A549 (cell line): ENCODE results near the gene PCNX1. TPM values are rescaled to one million over a fixed set of nuclear protein-coding genes. Genes with fewer than 3 reads are reported as not detected.
A peak's percentile ranks its signal among the peaks of the same experiment; 100 is the strongest.

Experiments used
- ATAC-seq, 2 experiments: fragments of 200-7000 bp in 1 of 2; fragments of >200 bp in 1 of 2; cut with Nextera tagmentation in 1 of 2; cut with Tn5 transposase in 1 of 2; 3 replicates each; pipeline versions ENCODE4 v1.8.0 to v1.9.1; 2018 to 2020; ENCODE audit warnings: mild to moderate bottlenecking in 1 of 2, moderate library complexity in 1 of 2
- CTCF ChIA-PET: fragments of 300-600 bp; sonication (Branson Sonifier 250); formaldehyde crosslinking; extraction: SDS; loops from one replicate; lab custom pipeline; 2021; ENCODE audit warnings: antibody characterized with exemption, inconsistent platforms; lab: Yijun Ruan, JAX
- POLR2A ChIA-PET: fragments of 350-600 bp; formaldehyde crosslinking; extraction: SDS; loops from one replicate; lab custom pipeline; 2021; ENCODE audit warnings: antibody characterized with exemption, inconsistent platforms; lab: Yijun Ruan, JAX
- DNase-seq, 2 experiments: peaks; one replicate each; pipeline versions ENCODE4 v3.0.0 to v3.0.0-alpha.2; 2011 to 2016; ENCODE audit warnings: low read depth in 1 of 2, low spot score in 1 of 2
- FAIRE-seq: peaks from 2 replicates; lab custom pipeline; 2011; peaks lifted over from hg19 to GRCh38; lab: Jason Lieb, UNC
- H3K27ac ChIP-seq, 2 experiments: fragments of >200 bp; sonication (Bioruptor Twin); formaldehyde crosslinking; 3 replicates each; pipeline ENCODE4 v1.5.1; 2016 to 2017
- H3K4me1 ChIP-seq: fragments of >200 bp; sonication (Bioruptor Twin); formaldehyde crosslinking; 3 replicates; pipeline ENCODE4 v1.6.1; 2016
- H3K4me2 ChIP-seq: fragments of >200 bp; sonication (Bioruptor Twin); formaldehyde crosslinking; 3 replicates; pipeline ENCODE4 v1.6.1; 2016
- H3K4me3 ChIP-seq: fragments of >200 bp; sonication (Bioruptor Twin); formaldehyde crosslinking; 3 replicates; pipeline ENCODE4 v1.5.1; 2016
- H3K9me3 ChIP-seq: fragments of >200 bp; sonication (Bioruptor Twin); formaldehyde crosslinking; 3 replicates; pipeline ENCODE4 v1.6.1; 2016
- CHD2 ChIP-seq: fragments of 150-350 bp; IDR thresholded peaks from 2 replicates; pipeline ENCODE4 v1.6.1; 2014; ENCODE audit warnings: low read length; ENCODE audit not compliant: partially characterized antibody
- CTCF ChIP-seq: fragments of >200 bp; sonication (Bioruptor Twin); formaldehyde crosslinking; IDR thresholded peaks from 3 replicates; pipeline ENCODE4 v1.5.1; 2016
- EHMT2 ChIP-seq: fragments of 200-600 bp; sonication (generic); IDR thresholded peaks from 2 replicates; pipeline ENCODE4 v1.6.1; 2016; ENCODE audit warnings: antibody characterized with exemption, low read depth, mild to moderate bottlenecking, moderate library complexity
- EP300 ChIP-seq, 2 experiments: fragments of >200 bp; sonication (Bioruptor Twin); formaldehyde crosslinking; IDR thresholded peaks; 2 replicates in 1 of 2; 3 replicates in 1 of 2; pipeline ENCODE4 v1.6.1; 2016 to 2017
- FOSB ChIP-seq: fragments of 250-450 bp; sonication (Bioruptor Pico); IDR thresholded peaks from 2 replicates; pipeline ENCODE4 v1.5.0; 2020; ENCODE audit warnings: mild to moderate bottlenecking, moderate library complexity
- GATA3 ChIP-seq: IDR thresholded peaks from 2 replicates; pipeline ENCODE4 v1.6.1; 2012; ENCODE audit warnings: borderline replicate concordance
- HOXA7 ChIP-seq: fragments of 250-450 bp; sonication (Bioruptor Pico); IDR thresholded peaks from 2 replicates; pipeline ENCODE4 v1.5.0; 2020; ENCODE audit warnings: mild to moderate bottlenecking, moderate library complexity
- HOXB13 ChIP-seq: fragments of 250-450 bp; sonication (Bioruptor Pico); IDR thresholded peaks from 2 replicates; pipeline ENCODE4 v1.5.0; 2020; ENCODE audit warnings: low read depth, mild to moderate bottlenecking, moderate library complexity
- JUN ChIP-seq, 2 experiments: fragments of >200 bp; sonication (Bioruptor Twin); formaldehyde crosslinking; IDR thresholded peaks; 2 replicates in 1 of 2; 3 replicates in 1 of 2; pipeline ENCODE4 v1.6.1; 2016 to 2017
- NFE2L2 ChIP-seq: fragments of 150-350 bp; conservative IDR thresholded peaks from 2 replicates; pipeline ENCODE4 v1.6.1; 2014; ENCODE audit warnings: low read length
- NR3C1 ChIP-seq: fragments of >200 bp; sonication (Bioruptor Twin); formaldehyde crosslinking; IDR thresholded peaks from 3 replicates; pipeline ENCODE4 v1.6.1; 2017
- PHF8 ChIP-seq: fragments of 200-600 bp; sonication (generic); IDR thresholded peaks from 2 replicates; pipeline ENCODE4 v1.6.1; 2016; ENCODE audit warnings: low read depth, mild to moderate bottlenecking, antibody characterized with exemption, moderate library complexity, borderline replicate concordance
- POLR2AphosphoS2 ChIP-seq: conservative IDR thresholded peaks from 2 replicates; pipeline ENCODE4 v1.6.1; 2012; ENCODE audit warnings: low read length, improper control_type of control experiment, inconsistent platforms
- RCOR1 ChIP-seq: fragments of 150-350 bp; IDR thresholded peaks from 2 replicates; pipeline ENCODE4 v1.6.1; 2014; ENCODE audit warnings: antibody characterized with exemption, low read length, low read depth
- SREBF2 ChIP-seq: fragments of 450-650 bp; IDR thresholded peaks from 2 replicates; pipeline ENCODE4 v1.6.1; 2014; ENCODE audit warnings: mild to moderate bottlenecking, moderate library complexity
- ZNF302 ChIP-seq: fragments of 250-450 bp; sonication (Bioruptor Pico); IDR thresholded peaks from 2 replicates; pipeline ENCODE4 v1.9.0; 2021; ENCODE audit warnings: inconsistent platforms, mild to moderate bottlenecking, moderate library complexity
- ZSCAN20 ChIP-seq: fragments of 250-450 bp; sonication (Bioruptor Pico); IDR thresholded peaks from 2 replicates; pipeline ENCODE4 v1.8.0; 2022; ENCODE audit warnings: mild to moderate bottlenecking, moderate library complexity
- WGBS: methylation state at CpG from one replicate; pipeline ENCODE4 v1.1.6; 2017; ENCODE audit errors: missing lambda C conversion rate; 5-methylcytosine and 5-hydroxymethylcytosine counted together
- polyA plus RNA-seq, 4 experiments: library from polyadenylated mRNA; depleted of rRNA in 3 of 4; stranded (reverse); fragments of >200 nt; fragmentation: RNase III in 1 of 4; extraction: RNeasy Plus Mini Kit Qiagen cat#74134 plus additional on column Dnase treatment in 1 of 4; gene quantifications; 2 replicates in 3 of 4; 3 replicates in 1 of 4; pipeline ENCODE4 v1.2.3, GENCODE V29; 2011 to 2017
- TF ChIP-seq, protein P1 (sequence below): fragments of 450-650 bp; IDR thresholded peaks from 2 replicates; pipeline ENCODE4 v1.6.1; 2014; ENCODE audit warnings: antibody characterized with exemption
- TF ChIP-seq, protein P2 (sequence below): fragments of >200 bp; sonication (Bioruptor Twin); formaldehyde crosslinking; IDR thresholded peaks from 3 replicates; pipeline ENCODE4 v1.6.1; 2016
- TF ChIP-seq, protein P3 (sequence below): fragments of 250-450 bp; sonication (Bioruptor Pico); IDR thresholded peaks from 2 replicates; pipeline ENCODE4 v1.5.0; 2021; ENCODE audit warnings: mild to moderate bottlenecking, moderate library complexity, borderline replicate concordance
- TF ChIP-seq, protein P4 (sequence below): fragments of 200-600 bp; sonication (generic); IDR thresholded peaks from 2 replicates; pipeline ENCODE4 v1.6.1; 2016; ENCODE audit warnings: antibody characterized with exemption, mild to moderate bottlenecking, moderate library complexity

PCNX1 gene
- polyA plus RNA-seq, 2 of the 4 experiments (the other 2 are of a cell fraction): 10.4 to 45.0 TPM

GRCh38 chr14:70920608-70921007 is 13.3 kb downstream of the PCNX1 start:
- FAIRE-seq (no peak), ATAC-seq (0 out of 6 replicates have a peak, but pooled peaks of 1 of the 2 experiments have one; percentile 54), DNase-seq (no peak)
- H3K4me3 ChIP-seq: no peak overlapping the region
- H3K4me2 ChIP-seq: 0 out of 3 replicates have a peak overlapping the region, but pooled peaks have one; percentile 4
- CTCF ChIA-PET: interaction anchor here (3.4 kb wide), 1 partner anchor 14 kb away, joined by 18 read pairs; the partner anchor contains the start of gene PCNX1
- WGBS: 89% methylated on average over 1 of the region's 1 CpG
- H3K27ac ChIP-seq: no peak overlapping the region
- POLR2A ChIA-PET: interaction anchor here (3.5 kb wide), 1 partner anchor 13 kb away, joined by 13 read pairs; the partner anchor contains the start of gene PCNX1
- peaks cover 29% of the 10 kb centered on the region for H3K4me1 ChIP-seq
- H3K9me3 ChIP-seq: no peaks in the 10 kb centered on the region
- TF ChIP-seq FOSB (CRISPR knock-in tag) (no peak), JUN (IDR thresholded peaks at IDR 0.05) (no peak), HOXA7 (CRISPR knock-in tag) (no peak), PHF8 (no peak), RCOR1 (no peak)
- TF ChIP-seq, protein P1, sequence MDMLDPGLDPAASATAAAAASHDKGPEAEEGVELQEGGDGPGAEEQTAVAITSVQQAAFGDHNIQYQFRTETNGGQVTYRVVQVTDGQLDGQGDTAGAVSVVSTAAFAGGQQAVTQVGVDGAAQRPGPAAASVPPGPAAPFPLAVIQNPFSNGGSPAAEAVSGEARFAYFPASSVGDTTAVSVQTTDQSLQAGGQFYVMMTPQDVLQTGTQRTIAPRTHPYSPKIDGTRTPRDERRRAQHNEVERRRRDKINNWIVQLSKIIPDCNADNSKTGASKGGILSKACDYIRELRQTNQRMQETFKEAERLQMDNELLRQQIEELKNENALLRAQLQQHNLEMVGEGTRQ: no peak
- TF ChIP-seq, protein P2, sequence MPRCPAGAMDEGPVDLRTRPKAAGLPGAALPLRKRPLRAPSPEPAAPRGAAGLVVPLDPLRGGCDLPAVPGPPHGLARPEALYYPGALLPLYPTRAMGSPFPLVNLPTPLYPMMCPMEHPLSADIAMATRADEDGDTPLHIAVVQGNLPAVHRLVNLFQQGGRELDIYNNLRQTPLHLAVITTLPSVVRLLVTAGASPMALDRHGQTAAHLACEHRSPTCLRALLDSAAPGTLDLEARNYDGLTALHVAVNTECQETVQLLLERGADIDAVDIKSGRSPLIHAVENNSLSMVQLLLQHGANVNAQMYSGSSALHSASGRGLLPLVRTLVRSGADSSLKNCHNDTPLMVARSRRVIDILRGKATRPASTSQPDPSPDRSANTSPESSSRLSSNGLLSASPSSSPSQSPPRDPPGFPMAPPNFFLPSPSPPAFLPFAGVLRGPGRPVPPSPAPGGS: no peak

GRCh38 chr14:70921669-70922068 is 14.4 kb downstream of the PCNX1 start:
- POLR2A ChIA-PET: no interaction called here
- H3K4me3 ChIP-seq: no peak overlapping the region
- WGBS: 76% methylated on average over 1 of the region's 1 CpG
- DNase-seq: no peak
- no peak; a peak in 1 of 6 replicates for ATAC-seq
- CTCF ChIA-PET: interaction anchor here (3.4 kb wide), 1 partner anchor 15 kb away, joined by 18 read pairs; the partner anchor contains the start of gene PCNX1
- peaks cover 29% of the 10 kb centered on the region for H3K4me1 ChIP-seq
- no peak overlapping the region for H3K27ac ChIP-seq
- peak overlapping the region; percentile 9; the same call in 1 of the 3 replicates for H3K4me2 ChIP-seq
- H3K9me3 ChIP-seq: no peaks in the 10 kb centered on the region
- peak; percentile 84 for FAIRE-seq
- TF ChIP-seq ZNF302 (CRISPR knock-in tag) (no peak), SREBF2 (no peak), JUN (IDR thresholded peaks at IDR 0.05) (no peak), CHD2 (no peak)
- TF ChIP-seq, protein P3, sequence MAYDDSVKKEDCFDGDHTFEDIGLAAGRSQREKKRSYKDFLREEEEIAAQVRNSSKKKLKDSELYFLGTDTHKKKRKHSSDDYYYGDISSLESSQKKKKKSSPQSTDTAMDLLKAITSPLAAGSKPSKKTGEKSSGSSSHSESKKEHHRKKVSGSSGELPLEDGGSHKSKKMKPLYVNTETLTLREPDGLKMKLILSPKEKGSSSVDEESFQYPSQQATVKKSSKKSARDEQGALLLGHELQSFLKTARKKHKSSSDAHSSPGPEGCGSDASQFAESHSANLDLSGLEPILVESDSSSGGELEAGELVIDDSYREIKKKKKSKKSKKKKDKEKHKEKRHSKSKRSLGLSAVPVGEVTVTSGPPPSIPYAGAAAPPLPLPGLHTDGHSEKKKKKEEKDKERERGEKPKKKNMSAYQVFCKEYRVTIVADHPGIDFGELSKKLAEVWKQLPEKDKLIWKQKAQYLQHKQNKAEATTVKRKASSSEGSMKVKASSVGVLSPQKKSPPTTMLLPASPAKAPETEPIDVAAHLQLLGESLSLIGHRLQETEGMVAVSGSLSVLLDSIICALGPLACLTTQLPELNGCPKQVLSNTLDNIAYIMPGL: no peak
- TF ChIP-seq, protein P2: no peak

GRCh38 chr14:70924521-70924920 is 17.3 kb downstream of the PCNX1 start:
- H3K27ac ChIP-seq: no peak overlapping the region
- POLR2A ChIA-PET: no interaction called here
- no peak overlapping the region for H3K4me3 ChIP-seq
- CTCF ChIA-PET: interaction anchor here (1.0 kb wide), 1 partner anchor 107 kb away, joined by 3 read pairs; no protein-coding TSS in a partner anchor
- WGBS: 75% methylated on average over 2 of the region's 2 CpGs
- H3K4me2 ChIP-seq: no peak overlapping the region
- DNase-seq (no peak), ATAC-seq (no peak), FAIRE-seq (no peak)
- no peaks in the 10 kb centered on the region for H3K9me3 ChIP-seq
- H3K4me1 ChIP-seq: peaks cover 25% of the 10 kb centered on the region
- no peak for TF ChIP-seq ZNF302 (CRISPR knock-in tag)
- no peak for TF ChIP-seq JUN (IDR thresholded peaks at IDR 0.05)
- no peak for TF ChIP-seq EHMT2
- TF ChIP-seq ZSCAN20: no peak
- TF ChIP-seq EP300 (IDR thresholded peaks at IDR 0.05): no peak
- TF ChIP-seq HOXB13 (CRISPR knock-in tag): no peak
- TF ChIP-seq, protein P4, sequence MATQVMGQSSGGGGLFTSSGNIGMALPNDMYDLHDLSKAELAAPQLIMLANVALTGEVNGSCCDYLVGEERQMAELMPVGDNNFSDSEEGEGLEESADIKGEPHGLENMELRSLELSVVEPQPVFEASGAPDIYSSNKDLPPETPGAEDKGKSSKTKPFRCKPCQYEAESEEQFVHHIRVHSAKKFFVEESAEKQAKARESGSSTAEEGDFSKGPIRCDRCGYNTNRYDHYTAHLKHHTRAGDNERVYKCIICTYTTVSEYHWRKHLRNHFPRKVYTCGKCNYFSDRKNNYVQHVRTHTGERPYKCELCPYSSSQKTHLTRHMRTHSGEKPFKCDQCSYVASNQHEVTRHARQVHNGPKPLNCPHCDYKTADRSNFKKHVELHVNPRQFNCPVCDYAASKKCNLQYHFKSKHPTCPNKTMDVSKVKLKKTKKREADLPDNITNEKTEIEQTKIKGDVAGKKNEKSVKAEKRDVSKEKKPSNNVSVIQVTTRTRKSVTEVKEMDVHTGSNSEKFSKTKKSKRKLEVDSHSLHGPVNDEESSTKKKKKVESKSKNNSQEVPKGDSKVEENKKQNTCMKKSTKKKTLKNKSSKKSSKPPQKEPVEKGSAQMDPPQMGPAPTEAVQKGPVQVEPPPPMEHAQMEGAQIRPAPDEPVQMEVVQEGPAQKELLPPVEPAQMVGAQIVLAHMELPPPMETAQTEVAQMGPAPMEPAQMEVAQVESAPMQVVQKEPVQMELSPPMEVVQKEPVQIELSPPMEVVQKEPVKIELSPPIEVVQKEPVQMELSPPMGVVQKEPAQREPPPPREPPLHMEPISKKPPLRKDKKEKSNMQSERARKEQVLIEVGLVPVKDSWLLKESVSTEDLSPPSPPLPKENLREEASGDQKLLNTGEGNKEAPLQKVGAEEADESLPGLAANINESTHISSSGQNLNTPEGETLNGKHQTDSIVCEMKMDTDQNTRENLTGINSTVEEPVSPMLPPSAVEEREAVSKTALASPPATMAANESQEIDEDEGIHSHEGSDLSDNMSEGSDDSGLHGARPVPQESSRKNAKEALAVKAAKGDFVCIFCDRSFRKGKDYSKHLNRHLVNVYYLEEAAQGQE: no peak
- TF ChIP-seq NR3C1: no peak
- TF ChIP-seq SREBF2: no peak
- no peak for TF ChIP-seq NFE2L2
- no peak for TF ChIP-seq POLR2AphosphoS2
- no peak for TF ChIP-seq GATA3
- TF ChIP-seq CTCF: no peak
